ENCODE measurements around the gene KCNQ2.

GRCh38 chr20:63503524-63503923 lies 31.1 kb upstream of the KCNQ2 start:
- TF ChIP-seq CTCF (IDR thresholded peaks at IDR 0.05) (no peak), POLR2A (IDR thresholded peaks at IDR 0.05) (no peak)
